ENCODE measurements around the gene WDR76.

Gene WDR76

GRCh38 chr15:43898891-43899290 lies 72.1 kb downstream of the WDR76 start:
- H4K20me1 ChIP-seq (ENCODE audit: insufficient read depth, low read length): no peaks in the 10 kb centered on the region
- H3K4me2 ChIP-seq (ENCODE audit: insufficient read depth, low read length): no peak overlapping the region
- no peaks in the 10 kb centered on the region for H3K27me3 ChIP-seq (ENCODE audit: insufficient read depth, low read length, poor library complexity)
- DNase-seq (no peak), ATAC-seq (ENCODE audit: insufficient read depth, low read depth) (no peak)
- H3K9ac ChIP-seq (ENCODE audit: low read depth, low read length): no peak overlapping the region
- TF ChIP-seq CTCF (IDR thresholded peaks at IDR 0.05; ENCODE audit: borderline replicate concordance, extremely low read depth, low read length, poor library complexity, severe bottlenecking) (no peak), EZH2 (IDR thresholded peaks at IDR 0.05; ENCODE audit: borderline replicate concordance, low read depth, low read length, severe bottlenecking) (no peak)
- no peak overlapping the region for H3K4me3 ChIP-seq (ENCODE audit: low read depth in 1 of 2, low read length in 2 of 2)
- no peak overlapping the region for H2AFZ ChIP-seq (ENCODE audit: low read depth, low read length)
- H3K9me3 ChIP-seq (ENCODE audit: insufficient read depth, low read length, severe bottlenecking): no peaks in the 10 kb centered on the region
- H3K4me1 ChIP-seq (ENCODE audit: insufficient read depth, low read length): no peaks in the 10 kb centered on the region
- H3K36me3 ChIP-seq (ENCODE audit: insufficient read depth, low read length): no peaks in the 10 kb centered on the region
- no peaks in the 10 kb centered on the region for H3K79me2 ChIP-seq (ENCODE audit: insufficient read depth, low read length)
- H3K27ac ChIP-seq (ENCODE audit: low read length): no peak overlapping the region

GRCh38 chr15:43899928-43900327 lies 73.1 kb downstream of the WDR76 start:
- DNase-seq (no peak), ATAC-seq (ENCODE audit: insufficient read depth, low read depth) (no peak)
- H3K4me3 ChIP-seq (ENCODE audit: low read depth in 1 of 2, low read length in 2 of 2): no peak overlapping the region
- no peak overlapping the region for H3K27ac ChIP-seq (ENCODE audit: low read length)
- TF ChIP-seq EZH2 (IDR thresholded peaks at IDR 0.05; ENCODE audit: borderline replicate concordance, low read depth, low read length, severe bottlenecking) (no peak), CTCF (IDR thresholded peaks at IDR 0.05; ENCODE audit: borderline replicate concordance, extremely low read depth, low read length, poor library complexity, severe bottlenecking) (no peak)
- no peaks in the 10 kb centered on the region for H4K20me1 ChIP-seq (ENCODE audit: insufficient read depth, low read length)
- no peaks in the 10 kb centered on the region for H3K9me3 ChIP-seq (ENCODE audit: insufficient read depth, low read length, severe bottlenecking)
- no peaks in the 10 kb centered on the region for H3K4me1 ChIP-seq (ENCODE audit: insufficient read depth, low read length)
- no peaks in the 10 kb centered on the region for H3K27me3 ChIP-seq (ENCODE audit: insufficient read depth, low read length, poor library complexity)
- H3K9ac ChIP-seq (ENCODE audit: low read depth, low read length): no peak overlapping the region
- H3K36me3 ChIP-seq (ENCODE audit: insufficient read depth, low read length): no peaks in the 10 kb centered on the region
- no peak overlapping the region for H3K4me2 ChIP-seq (ENCODE audit: insufficient read depth, low read length)
- H2AFZ ChIP-seq (ENCODE audit: low read depth, low read length): no peak overlapping the region
- H3K79me2 ChIP-seq (ENCODE audit: insufficient read depth, low read length): no peaks in the 10 kb centered on the region

GRCh38 chr15:43900996-43901395 lies 74.2 kb downstream of the WDR76 start:
- Histone ChIP-seq H3K9ac (ENCODE audit: low read depth, low read length) (no peak overlapping the region), H3K4me2 (ENCODE audit: insufficient read depth, low read length) (no peak overlapping the region), H3K36me3 (ENCODE audit: insufficient read depth, low read length) (no peaks in the 10 kb centered on the region), H3K4me1 (ENCODE audit: insufficient read depth, low read length) (no peaks in the 10 kb centered on the region), H3K27ac (ENCODE audit: low read length) (no peak overlapping the region), H4K20me1 (ENCODE audit: insufficient read depth, low read length) (no peaks in the 10 kb centered on the region), H3K79me2 (ENCODE audit: insufficient read depth, low read length) (no peaks in the 10 kb centered on the region), H2AFZ (ENCODE audit: low read depth, low read length) (no peak overlapping the region), H3K4me3 (ENCODE audit: low read depth in 1 of 2, low read length in 2 of 2) (no peak overlapping the region), H3K9me3 (ENCODE audit: insufficient read depth, low read length, severe bottlenecking) (no peaks in the 10 kb centered on the region), H3K27me3 (ENCODE audit: insufficient read depth, low read length, poor library complexity) (no peaks in the 10 kb centered on the region)
- ATAC-seq (ENCODE audit: insufficient read depth, low read depth) (no peak), DNase-seq (no peak)
- no peak for TF ChIP-seq EZH2 (IDR thresholded peaks at IDR 0.05; ENCODE audit: borderline replicate concordance, low read depth, low read length, severe bottlenecking)
- no peak for TF ChIP-seq CTCF (IDR thresholded peaks at IDR 0.05; ENCODE audit: borderline replicate concordance, extremely low read depth, low read length, poor library complexity, severe bottlenecking)

- ATAC-seq (ENCODE audit: insufficient read depth, low read depth) (no peak), DNase-seq (no peak)
- H3K4me1 ChIP-seq (ENCODE audit: insufficient read depth, low read length): no peaks in the 10 kb centered on the region
- TF ChIP-seq CTCF (IDR thresholded peaks at IDR 0.05; ENCODE audit: borderline replicate concordance, extremely low read depth, low read length, poor library complexity, severe bottlenecking) (no peak), EZH2 (IDR thresholded peaks at IDR 0.05; ENCODE audit: borderline replicate concordance, low read depth, low read length, severe bottlenecking) (no peak)
- H3K9ac ChIP-seq (ENCODE audit: low read depth, low read length): no peak overlapping the region
- no peak overlapping the region for H3K4me2 ChIP-seq (ENCODE audit: insufficient read depth, low read length)
- no peaks in the 10 kb centered on the region for H3K79me2 ChIP-seq (ENCODE audit: insufficient read depth, low read length)
- H3K27me3 ChIP-seq (ENCODE audit: insufficient read depth, low read length, poor library complexity): no peaks in the 10 kb centered on the region
- H3K4me3 ChIP-seq (ENCODE audit: low read depth in 1 of 2, low read length in 2 of 2): no peak overlapping the region
- H3K9me3 ChIP-seq (ENCODE audit: insufficient read depth, low read length, severe bottlenecking): no peaks in the 10 kb centered on the region
- no peaks in the 10 kb centered on the region for H3K36me3 ChIP-seq (ENCODE audit: insufficient read depth, low read length)
- H4K20me1 ChIP-seq (ENCODE audit: insufficient read depth, low read length): no peaks in the 10 kb centered on the region
- H2AFZ ChIP-seq (ENCODE audit: low read depth, low read length): no peak overlapping the region
- H3K27ac ChIP-seq (ENCODE audit: low read length): no peak overlapping the region
These were observed 74.7 kb downstream of the WDR76 start for GRCh38 chr15:43901495-43901894.

All from DND-41 (cell line).